ENCODE measurements around the gene CD247. TPM values are rescaled to one million over a fixed set of nuclear protein-coding genes. Genes with fewer than 3 reads are reported as not detected.

The CD247 gene
- total and polyA plus RNA-seq, 9 of the 15 experiments (the other 6 are each of a cell fraction or from before 2014, with no cell fraction given): 0.08 to 0.42 (median 0.28) TPM; not detected in 5

- Histone ChIP-seq H3K36me3 (ENCODE audit: control insufficient read depth, insufficient read depth, low read length) (no peaks in the 10 kb centered on the region), H2AFZ (ENCODE audit: low read depth, low read length) (peak overlapping the region; percentile 12; the same call in 1 of the 2 replicates), H3K27me3 (ENCODE audit: control insufficient read depth in 2 of 2, insufficient read depth in 2 of 2, low read length in 2 of 2) (peaks cover 16 to 56% of the 10 kb centered on the region in 2 experiments), H4K20me1 (replicated peaks; ENCODE audit: control insufficient read depth, insufficient read depth, low read length) (no peaks in the 10 kb centered on the region), H3K9me1 (ENCODE audit: control insufficient read depth, insufficient read depth, low read length) (peaks cover 4% of the 10 kb centered on the region), H3K79me2 (ENCODE audit: control insufficient read depth, insufficient read depth, low read length) (no peaks in the 10 kb centered on the region), H3K4me3 (no peak overlapping the region), H3K4me1 (replicated peaks in 1 of 2; ENCODE audit: control insufficient read depth in 2 of 2, insufficient read depth in 2 of 2, low read length in 2 of 2) (no peaks in the 10 kb centered on the region), H3K4me2 (ENCODE audit: insufficient read depth, low read length) (no peak overlapping the region), H3K27ac (ENCODE audit: extremely low read depth, low read depth, low read length) (no peak overlapping the region), H3K9ac (ENCODE audit: insufficient read depth in 1 of 2, low read depth in 2 of 2, low read length in 2 of 2) (no peak overlapping the region), H3K9me3 (replicated peaks; ENCODE audit: control insufficient read depth, insufficient read depth, low read depth, low read length) (no peaks in the 10 kb centered on the region)
- no TSS peak for BruUV-seq (replicated peaks)
- TF ChIP-seq CTCFL (IDR thresholded peaks at IDR 0.05; ENCODE audit: borderline replicate concordance, insufficient read depth, low read depth, low read length, poor library complexity, severe bottlenecking) (no peak), CREM (IDR thresholded peaks at IDR 0.05; ENCODE audit: low read depth) (no peak), ZBTB5 (IDR thresholded peaks at IDR 0.05) (no peak), NCOR1 (IDR thresholded peaks at IDR 0.05) (no peak), CREB3 (tag; conservative IDR thresholded peaks at IDR 0.05; ENCODE audit: low read depth) (no peak), BCL6 (CRISPR knock-in tag; IDR thresholded peaks at IDR 0.05) (no peak), RBM25 (IDR thresholded peaks at IDR 0.05; ENCODE audit: low read depth, low read length, severe bottlenecking) (no peak), ZNF239 (CRISPR knock-in tag; IDR thresholded peaks at IDR 0.05) (no peak), SOX6 (IDR thresholded peaks at IDR 0.05) (no peak), PPARD (CRISPR knock-in tag; IDR thresholded peaks at IDR 0.05) (no peak), ARID1B (IDR thresholded peaks at IDR 0.05) (no peak), ZBTB34 (CRISPR knock-in tag; IDR thresholded peaks at IDR 0.05) (no peak), HOXB6 (CRISPR knock-in tag; IDR thresholded peaks at IDR 0.05; ENCODE audit: borderline replicate concordance) (no peak), MTA3 (IDR thresholded peaks at IDR 0.05; ENCODE audit: borderline replicate concordance) (no peak)
- POLR2A ChIA-PET: interaction anchor here (0.8 kb wide), 1 partner anchor 12 kb away, joined by 7 read pairs; no protein-coding TSS in a partner anchor
- CTCF ChIA-PET (ENCODE audit: low intra/inter-chr PET ratio): no interaction called here
- DNase-seq (ENCODE audit: extremely low read depth in 1 of 4, low spot score in 3 of 4) (no peak), FAIRE-seq (no peak), ATAC-seq (peak; percentile 17; the same call in 2 of the 3 replicates)
- in situ Hi-C loops (cut with MboI): no loop called here
- 16% methylated on average over 4 of the region's 4 CpGs for WGBS (ENCODE audit: insufficient coverage, low coverage, missing lambda C conversion rate)
- intact Hi-C loops (cut with micrococcal nuclease): no loop called here
These were observed 36.1 kb downstream of the CD247 start for GRCh38 chr1:167482184-167482583.
